GM23248 (cell line): ENCODE data around the gene RAP2A.

ENCODE experiments used
- EZH2 ChIP-seq: fragments of 200-600 bp; sonication (generic); IDR thresholded peaks from 2 replicates; pipeline ENCODE4 v1.6.1; 2018; ENCODE audit warnings: antibody characterized with exemption, mild to moderate bottlenecking; ENCODE audit not compliant: insufficient read depth, poor library complexity, severe bottlenecking
- EZH2phosphoT487 ChIP-seq: fragments of 200-600 bp; sonication (generic); IDR thresholded peaks from 2 replicates; pipeline ENCODE4 v1.6.1; 2018; ENCODE audit warnings: antibody characterized with exemption, moderate library complexity, mild to moderate bottlenecking, low read depth; ENCODE audit not compliant: insufficient read depth

- no peak for TF ChIP-seq EZH2
- TF ChIP-seq EZH2phosphoT487, result no peak
These were observed 630 bp downstream of the RAP2A start for GRCh38 chr13:97434397-97435201.
